Upper lobe of left lung (tissue), 6 donors: ENCODE measurements around the gene CACNA1D. TPM values are rescaled to one million over a fixed set of nuclear protein-coding genes. Genes with fewer than 3 reads are reported as not detected.

ENCODE experiments used
- ATAC-seq, 2 donors: fragments of 200-7000 bp; cut with Tn5 transposase; one replicate each; pipeline ENCODE4 v1.9.1; 2022; ENCODE audit warnings: mild to moderate bottlenecking in 2 of 2, moderate library complexity in 2 of 2; ENCODE audit not compliant: low FRiP score in 2 of 2
- DNase-seq, 2 donors: peaks; one replicate each; pipeline ENCODE4 v3.0.0-alpha.2; 2019 to 2020
- H3K27ac ChIP-seq, 4 donors: fragments of 200-600 bp; sonication (generic); one replicate each; pipeline ENCODE4 v1.5.1; 2016 to 2019
- H3K27me3 ChIP-seq, 4 donors: fragments of 200-600 bp; sonication (generic); one replicate each; pipeline ENCODE4 v1.5.1; 2017 to 2019
- H3K36me3 ChIP-seq, 4 donors: fragments of 200-600 bp; sonication (generic); one replicate each; pipeline ENCODE4 v1.5.1; 2016 to 2019
- H3K4me1 ChIP-seq, 4 donors: fragments of 200-600 bp; sonication (generic); one replicate each; pipeline ENCODE4 v1.5.1; 2018 to 2019
- H3K4me3 ChIP-seq, 4 donors: fragments of 200-600 bp; sonication (generic); one replicate each; pipeline ENCODE4 v1.5.1; 2017 to 2019; ENCODE audit warnings: mild to moderate bottlenecking in 2 of 4, moderate library complexity in 1 of 4
- H3K9me3 ChIP-seq, 4 donors: fragments of 200-600 bp; sonication (generic); one replicate each; pipeline ENCODE4 v1.5.1; 2018 to 2019
- CTCF ChIP-seq, 6 experiments: fragments of 450-650 bp in 4 of 6; fragments of 200-600 bp in 2 of 6; sonication (generic) in 2 of 6; IDR thresholded peaks; one replicate each; pipeline ENCODE4 v1.5.1; 2016 to 2019; ENCODE audit warnings: antibody characterized with exemption in 6 of 6
- EP300 ChIP-seq, 4 donors: sonication (generic); formaldehyde crosslinking; IDR thresholded peaks; one replicate each; pipeline ENCODE4 v1.5.1; 2017; ENCODE audit warnings: antibody characterized with exemption in 4 of 4, control low read depth in 2 of 4
- POLR2A ChIP-seq, 4 donors: fragments of 450-650 bp; IDR thresholded peaks; one replicate each; pipeline ENCODE4 v1.5.1; 2016 to 2017; ENCODE audit warnings: antibody characterized with exemption in 4 of 4, mild to moderate bottlenecking in 2 of 4
- POLR2AphosphoS5 ChIP-seq, 2 donors: sonication (generic); formaldehyde crosslinking; IDR thresholded peaks; one replicate each; pipeline ENCODE4 v1.5.1; 2017; ENCODE audit warnings: antibody characterized with exemption in 2 of 2
- WGBS, 2 donors: methylation state at CpG; one replicate each; pipeline ENCODE4 v1.1.5; 2017 to 2018; 5-methylcytosine and 5-hydroxymethylcytosine counted together
- total RNA-seq, 6 donors: library from RNA; depleted of rRNA in 4 of 6; stranded (reverse); fragments of >200 nt in 4 of 6; gene quantifications; one replicate each; pipeline versions ENCODE4 v1.1.0 to v1.2.1, GENCODE V29; 2016 to 2021
- donor health status: DM: no; HTN: no; CAD: no; lungs with moderate emphysema.
- donor health status: DM: no; HTN: yes; CAD: no; lungs with severe emphysema.

The CACNA1D gene
- total RNA-seq, 6 donors from 2014 or later, result 17.2 to 221 (median 30.2) TPM

GRCh38 chr3:53513556-53514190 lies 19.3 kb downstream of the CACNA1D start:
- Histone ChIP-seq H3K4me1 (peaks cover under 1 to 13% (median 7%) of the 10 kb centered on the region in 4 donors), H3K9me3 (no peaks in the 10 kb centered on the region), H3K4me3 (no peak overlapping the region), H3K27me3 (no peaks in the 10 kb centered on the region), H3K36me3 (no peaks in the 10 kb centered on the region), H3K27ac (no peak overlapping the region)
- no peak for TF ChIP-seq POLR2AphosphoS5 (IDR thresholded peaks at IDR 0.05)
- no peak for TF ChIP-seq CTCF (IDR thresholded peaks at IDR 0.05)
- no peak for TF ChIP-seq EP300 (IDR thresholded peaks at IDR 0.05)
- TF ChIP-seq POLR2A (IDR thresholded peaks at IDR 0.05), result no peak
- no peak for ATAC-seq
- DNase-seq, result no peak
- 83 to 88% methylated on average over 7 of the region's 7 CpGs for WGBS, 2 donors

DNA sequence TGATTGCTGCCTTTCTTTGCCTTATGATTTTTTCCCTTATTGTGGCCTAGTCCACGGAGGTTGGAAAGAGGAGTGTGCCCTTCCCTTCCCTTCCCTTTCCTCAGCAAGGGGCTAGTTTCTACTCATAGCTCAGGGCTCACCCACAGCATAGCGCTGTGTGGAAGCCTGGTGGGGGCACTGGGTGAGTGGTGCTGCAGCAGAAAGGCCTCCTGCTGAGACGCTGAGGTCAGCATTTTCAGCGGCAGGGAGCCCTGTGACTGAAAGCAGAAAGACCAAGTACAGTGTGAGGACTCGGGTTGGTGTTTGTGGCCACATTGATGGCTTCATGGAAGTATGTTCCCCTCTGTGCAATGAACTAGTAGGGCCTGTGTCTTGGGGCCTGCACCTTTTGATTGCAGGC lies 21.9 kb downstream of the CACNA1D start:
- DNase-seq, result no peak
- no peaks in the 10 kb centered on the region for H3K9me3 ChIP-seq
- TF ChIP-seq POLR2A (IDR thresholded peaks at IDR 0.05), result no peak
- no peak for TF ChIP-seq EP300 (IDR thresholded peaks at IDR 0.05)
- no peak for TF ChIP-seq CTCF (IDR thresholded peaks at IDR 0.05)
- no peak for TF ChIP-seq POLR2AphosphoS5 (IDR thresholded peaks at IDR 0.05)

GRCh38 chr3:53518495-53518981 lies 24.1 kb downstream of the CACNA1D start:
- WGBS, 2 donors, result 25 to 31% methylated on average over 6 of the region's 6 CpGs
- no peaks in the 10 kb centered on the region for H3K9me3 ChIP-seq
- no peak overlapping the region for H3K4me3 ChIP-seq
- ATAC-seq (peak; percentile 23 to 76), DNase-seq (no peak)
- no peaks in the 10 kb centered on the region for H3K27me3 ChIP-seq
- peak overlapping the region; percentile 12 to 54 (median 44) for H3K27ac ChIP-seq
- no peaks in the 10 kb centered on the region for H3K36me3 ChIP-seq
- TF ChIP-seq CTCF (IDR thresholded peaks at IDR 0.05) (no peak), EP300 (IDR thresholded peaks at IDR 0.05) (peak in 1 of 4 donors; percentile 10)
- peaks cover 3 to 25% (median 13%) of the 10 kb centered on the region in 4 donors for H3K4me1 ChIP-seq

More for the DNA sequence above, 21.9 kb downstream of the CACNA1D start:
- Histone ChIP-seq H3K27me3 (no peaks in the 10 kb centered on the region), H3K4me1 (peaks cover 3 to 25% (median 13%) of the 10 kb centered on the region in 4 donors), H3K27ac (no peak overlapping the region), H3K4me3 (no peak overlapping the region), H3K36me3 (no peaks in the 10 kb centered on the region)
- no peak for ATAC-seq
- WGBS, 2 donors, result 75 to 85% methylated on average over 5 of the region's 5 CpGs

GRCh38 chr3:53519065-53519709 lies 24.8 kb downstream of the CACNA1D start:
- ATAC-seq (peak in 1 of 2 donors; percentile 49), DNase-seq (no peak)
- Histone ChIP-seq H3K36me3 (no peaks in the 10 kb centered on the region), H3K9me3 (no peaks in the 10 kb centered on the region), H3K27me3 (no peaks in the 10 kb centered on the region), H3K4me1 (peaks cover 3 to 25% (median 13%) of the 10 kb centered on the region in 4 donors), H3K27ac (peak overlapping the region; percentile 12 to 54 (median 27)), H3K4me3 (no peak overlapping the region)
- 39 to 45% methylated on average over 6 of the region's 6 CpGs for WGBS, 2 donors
- no peak for TF ChIP-seq POLR2A (IDR thresholded peaks at IDR 0.05)
- TF ChIP-seq POLR2AphosphoS5 (IDR thresholded peaks at IDR 0.05), result no peak
- TF ChIP-seq CTCF (IDR thresholded peaks at IDR 0.05), result no peak
- TF ChIP-seq EP300 (IDR thresholded peaks at IDR 0.05), result no peak
